Measurements from ENCODE around the gene TIMP2.

DNA sequence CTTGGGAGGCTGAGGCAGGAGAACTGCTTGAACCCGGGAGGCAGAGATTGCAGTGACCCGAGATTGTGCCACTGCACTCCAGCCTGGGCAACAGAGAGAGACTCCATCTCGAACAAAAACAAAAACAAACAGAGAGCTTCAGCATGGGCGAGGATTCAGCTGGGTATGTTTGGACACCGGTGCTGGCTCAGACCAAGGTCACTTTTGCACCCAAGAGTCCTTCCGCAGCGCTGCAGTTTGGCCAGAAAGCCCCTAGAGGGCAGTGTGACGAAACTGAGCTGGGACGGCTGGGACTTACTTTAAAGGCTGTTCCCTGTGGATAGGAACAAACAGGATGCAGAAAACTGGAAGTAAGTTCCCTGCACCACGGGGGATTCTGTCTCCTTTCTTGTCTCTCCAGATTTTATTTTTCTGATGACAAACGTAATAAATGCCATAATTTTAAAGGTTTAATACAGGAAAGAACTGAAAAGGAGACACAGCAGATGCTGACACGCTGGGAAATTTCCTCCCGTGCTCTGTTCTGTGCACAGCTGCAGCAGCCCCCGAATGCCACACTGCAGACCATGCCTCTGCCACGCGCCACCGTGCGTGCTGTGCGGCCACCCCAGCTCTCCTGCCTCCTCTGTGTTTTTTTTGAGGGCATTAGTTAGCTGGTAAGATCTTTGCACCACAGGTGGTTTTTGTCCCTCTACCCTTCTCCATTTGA, 59.4 kb downstream of the TIMP2 start:
- TF ChIP-seq, protein P1, sequence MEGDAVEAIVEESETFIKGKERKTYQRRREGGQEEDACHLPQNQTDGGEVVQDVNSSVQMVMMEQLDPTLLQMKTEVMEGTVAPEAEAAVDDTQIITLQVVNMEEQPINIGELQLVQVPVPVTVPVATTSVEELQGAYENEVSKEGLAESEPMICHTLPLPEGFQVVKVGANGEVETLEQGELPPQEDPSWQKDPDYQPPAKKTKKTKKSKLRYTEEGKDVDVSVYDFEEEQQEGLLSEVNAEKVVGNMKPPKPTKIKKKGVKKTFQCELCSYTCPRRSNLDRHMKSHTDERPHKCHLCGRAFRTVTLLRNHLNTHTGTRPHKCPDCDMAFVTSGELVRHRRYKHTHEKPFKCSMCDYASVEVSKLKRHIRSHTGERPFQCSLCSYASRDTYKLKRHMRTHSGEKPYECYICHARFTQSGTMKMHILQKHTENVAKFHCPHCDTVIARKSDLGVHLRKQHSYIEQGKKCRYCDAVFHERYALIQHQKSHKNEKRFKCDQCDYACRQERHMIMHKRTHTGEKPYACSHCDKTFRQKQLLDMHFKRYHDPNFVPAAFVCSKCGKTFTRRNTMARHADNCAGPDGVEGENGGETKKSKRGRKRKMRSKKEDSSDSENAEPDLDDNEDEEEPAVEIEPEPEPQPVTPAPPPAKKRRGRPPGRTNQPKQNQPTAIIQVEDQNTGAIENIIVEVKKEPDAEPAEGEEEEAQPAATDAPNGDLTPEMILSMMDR (conservative IDR thresholded peaks at IDR 0.05; ENCODE audit: low read length) = peak; percentile 96
- no peak for TF ChIP-seq EZH2phosphoT487 (IDR thresholded peaks at IDR 0.05; ENCODE audit: borderline replicate concordance, low read depth, low read length)

Measured in OCI-LY7 (cell line).